Stimulated activated naive CD4-positive, alpha-beta T cell (primary cell): ENCODE data around the gene ASB6.
A peak's percentile ranks its signal among the peaks of the same experiment; 100 is the strongest.

Source experiments
- DNase-seq, 6 experiments: peaks; one replicate each; lab custom pipeline; 2025; lab: John Stamatoyannopoulos, UW

ASB6 gene

DNA sequence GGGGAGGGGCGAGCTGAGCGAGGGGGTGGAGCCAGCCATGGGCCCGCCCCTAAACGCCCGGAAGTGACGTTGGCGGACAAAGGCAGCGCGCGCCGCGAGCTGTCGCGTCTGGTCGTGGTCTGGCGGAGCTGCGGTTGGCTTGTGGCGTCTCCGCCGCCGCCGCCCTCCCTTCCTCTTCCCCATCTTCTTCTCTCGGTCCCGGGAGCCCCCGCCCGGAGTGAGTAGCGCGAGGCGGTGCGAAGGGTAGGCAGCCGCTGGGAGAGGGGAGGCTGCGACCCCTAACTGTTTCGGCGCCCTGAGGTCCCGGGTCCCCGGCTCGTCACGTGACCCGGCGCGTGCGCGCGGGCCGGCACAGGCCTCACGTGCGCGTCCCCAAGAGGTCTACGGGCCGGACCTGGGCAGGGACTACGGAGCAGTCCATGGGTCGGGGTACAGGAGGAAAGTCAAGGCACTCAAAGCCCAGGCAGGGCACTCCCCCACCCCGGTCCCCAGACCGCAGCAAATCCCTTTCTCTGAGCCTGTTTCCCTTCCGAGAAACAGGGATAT is 15.8 kb downstream of the ASB6 start, which contains the start of gene NTMT1:
TSS of gene NTMT1 (plus strand) at position 85 of the 546 bp plus-strand sequence. CDS start 6,541 bp downstream, outside the sequence.
- DNase-seq: peak; percentile 84 to 96 (median 89)

DNA sequence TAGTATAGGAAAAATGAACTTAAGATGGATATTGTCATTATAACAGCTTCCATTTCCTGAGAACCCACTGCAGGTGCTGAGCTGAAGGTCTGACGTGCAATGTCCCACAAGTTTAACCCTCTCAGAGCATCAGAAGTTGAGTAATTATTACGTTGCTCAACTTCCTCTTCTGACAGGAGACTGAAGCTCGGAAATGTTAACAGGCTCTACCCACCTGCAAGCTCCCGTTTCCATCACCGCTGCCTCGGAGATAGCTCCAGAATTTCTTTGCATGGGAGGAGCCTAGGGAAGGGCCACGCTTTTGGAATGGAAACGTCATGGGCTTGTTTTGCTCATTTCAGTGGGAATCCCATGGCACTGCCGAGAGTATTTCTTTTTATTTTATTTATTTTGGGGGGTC is 17.0 kb downstream of the ASB6 start:
- DNase-seq: peak in 4 of 6 experiments; percentile 20 to 54 (median 46)

DNA sequence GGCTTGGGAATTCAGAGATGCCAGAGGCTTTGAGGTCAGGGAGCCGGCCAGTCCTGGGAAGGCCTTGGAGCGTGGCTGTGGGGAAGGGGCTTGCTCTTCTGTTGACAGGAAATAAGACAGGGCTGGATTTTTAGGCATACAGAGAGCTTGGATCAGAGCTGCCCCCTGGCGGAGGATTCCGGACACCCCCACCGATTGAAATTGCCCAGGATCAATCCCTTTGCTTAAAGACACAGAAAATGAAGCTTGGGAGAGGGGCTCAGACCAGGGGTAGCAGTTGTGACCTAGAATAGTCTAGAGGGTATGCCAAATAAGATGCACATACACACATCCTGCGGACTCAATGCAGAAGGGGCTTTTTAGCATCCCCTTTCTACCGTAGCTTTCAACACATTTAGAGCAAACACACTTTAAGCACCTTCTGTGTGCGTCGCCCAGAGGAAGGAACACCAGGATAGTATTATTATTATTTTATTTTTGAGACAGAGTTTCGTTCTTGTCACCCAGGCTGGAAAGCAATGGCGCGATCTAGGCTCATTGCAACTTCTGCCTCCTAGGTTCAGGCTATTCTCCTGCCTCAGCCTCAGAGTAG is 17.7 kb downstream of the ASB6 start:
- DNase-seq: peak; percentile 31 to 70 (median 58)

GRCh38 chr9:129623331-129623730 is 18.6 kb downstream of the ASB6 start:
- no peak for DNase-seq

GRCh38 chr9:129620669-129621295 is 21.2 kb downstream of the ASB6 start, which contains the start of gene C9orf50:
Gene C9orf50 (minus strand): TSS chr9:129621101. CDS start chr9:129620574, 527 bp downstream.
- DNase-seq: no peak

GRCh38 chr9:129619787-129620668 is 21.9 kb downstream of the ASB6 start:
- no peak for DNase-seq

DNA sequence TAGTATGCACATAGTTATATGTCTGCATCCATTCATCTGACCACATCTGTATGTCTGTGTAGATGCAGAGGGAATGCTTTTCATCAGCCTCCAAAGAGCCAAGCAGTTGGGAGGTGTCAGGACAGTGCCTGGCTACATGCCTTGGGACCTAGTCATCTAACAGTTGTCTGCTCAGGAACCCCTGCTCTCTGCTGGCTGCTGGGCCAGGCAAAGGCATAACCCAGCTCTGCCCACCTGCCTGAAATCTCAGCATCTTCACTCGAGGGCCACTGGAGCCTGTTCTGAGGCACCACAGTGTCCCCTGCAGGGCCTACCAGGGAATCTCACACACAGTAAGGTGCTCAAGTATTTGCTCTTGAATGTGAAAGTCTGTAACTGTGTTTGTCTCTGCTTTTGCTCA is 24.8 kb downstream of the ASB6 start:
- no peak for DNase-seq

- DNase-seq: no peak
Observed at GRCh38 chr9:129615407-129616285, 26.3 kb downstream of the ASB6 start.

- no peak for DNase-seq
Observed at GRCh38 chr9:129614932-129615331, 27.0 kb downstream of the ASB6 start.

DNA sequence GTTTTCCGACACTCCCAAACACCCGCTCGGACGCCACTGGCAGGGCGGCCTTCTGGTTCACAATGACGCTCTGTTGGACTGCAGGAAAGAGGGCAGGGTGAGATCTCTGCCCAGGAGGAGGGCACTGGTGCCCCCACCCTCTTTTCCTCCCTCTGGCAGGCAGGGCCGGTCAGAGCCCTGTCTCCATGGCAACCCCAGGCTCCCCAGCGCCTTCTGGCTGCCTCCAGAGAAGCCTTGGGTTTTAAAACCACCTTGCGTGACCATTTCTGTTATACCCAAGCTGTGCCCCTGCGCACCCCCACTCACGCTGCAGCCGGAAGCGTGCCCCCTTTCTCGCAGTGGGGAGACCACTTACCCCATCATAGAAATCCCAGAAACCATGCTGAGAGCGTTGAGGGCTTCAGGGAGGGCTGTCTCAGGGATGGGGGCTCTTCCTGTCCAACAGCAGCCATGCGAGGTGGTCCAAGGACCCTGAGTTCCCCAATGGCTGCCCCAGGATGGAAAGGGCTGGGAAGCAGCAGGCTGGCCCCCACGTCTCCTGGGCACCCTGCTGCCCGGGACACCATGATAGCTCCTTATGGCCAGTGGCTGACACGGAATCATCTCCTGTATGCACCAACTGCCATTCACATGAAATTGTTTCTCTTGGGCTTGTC is 28.3 kb downstream of the ASB6 start:
- DNase-seq: no peak

DNA sequence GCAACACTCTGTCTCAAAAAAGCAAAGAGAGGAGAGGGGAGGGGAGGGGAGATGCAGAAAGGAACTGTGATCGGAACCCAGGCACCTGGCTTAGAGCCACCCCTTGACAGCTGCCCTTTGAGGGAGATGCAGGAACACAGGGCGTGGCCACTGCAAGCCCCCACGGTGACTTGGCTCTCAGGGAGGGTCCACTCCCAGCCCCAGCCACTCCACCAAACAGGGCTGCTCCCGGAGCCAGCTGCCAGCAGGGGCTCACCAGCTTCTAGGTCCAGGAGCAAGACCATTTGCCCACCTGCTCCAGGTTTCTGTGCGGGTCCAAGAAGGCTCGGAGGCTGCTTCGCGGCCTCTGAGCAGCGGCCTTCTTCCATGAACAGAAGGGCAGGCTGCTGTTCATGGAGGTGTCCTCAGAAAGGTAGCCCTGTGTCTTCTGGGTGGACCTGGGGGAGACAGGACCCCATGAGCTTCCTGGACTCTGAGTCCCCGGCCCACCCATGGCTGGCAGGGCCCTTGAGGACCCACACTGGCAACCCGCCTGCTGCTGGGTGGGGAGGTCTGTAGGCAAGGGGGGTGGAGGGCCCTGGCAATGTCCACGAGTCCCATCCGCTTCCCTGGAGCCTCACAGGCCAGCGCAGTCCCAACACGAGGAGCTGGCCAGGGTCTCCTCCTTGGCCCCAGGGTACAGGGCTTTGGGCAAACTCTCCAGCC is 29.0 kb downstream of the ASB6 start:
- DNase-seq: no peak

DNA sequence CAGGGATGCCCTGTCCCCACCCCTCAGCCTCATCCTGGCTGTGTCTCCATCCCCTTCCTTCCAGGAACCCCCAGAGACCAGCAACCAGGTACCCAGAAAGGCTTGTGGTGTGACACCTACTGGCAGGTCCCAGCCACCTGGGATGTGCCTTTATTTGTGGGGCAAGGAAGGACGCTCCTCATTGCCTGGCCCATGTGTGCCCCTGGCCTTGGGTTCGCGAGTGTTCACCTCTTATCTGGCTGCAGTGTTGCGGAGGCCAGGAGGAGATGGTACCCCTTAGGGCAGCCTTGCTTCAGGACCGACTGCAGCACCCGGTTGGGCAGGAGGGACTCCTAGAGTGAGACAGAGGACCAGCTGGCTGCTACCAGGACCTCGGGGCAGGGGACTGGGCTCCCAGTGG is 29.8 kb downstream of the ASB6 start:
- no peak for DNase-seq

DNA sequence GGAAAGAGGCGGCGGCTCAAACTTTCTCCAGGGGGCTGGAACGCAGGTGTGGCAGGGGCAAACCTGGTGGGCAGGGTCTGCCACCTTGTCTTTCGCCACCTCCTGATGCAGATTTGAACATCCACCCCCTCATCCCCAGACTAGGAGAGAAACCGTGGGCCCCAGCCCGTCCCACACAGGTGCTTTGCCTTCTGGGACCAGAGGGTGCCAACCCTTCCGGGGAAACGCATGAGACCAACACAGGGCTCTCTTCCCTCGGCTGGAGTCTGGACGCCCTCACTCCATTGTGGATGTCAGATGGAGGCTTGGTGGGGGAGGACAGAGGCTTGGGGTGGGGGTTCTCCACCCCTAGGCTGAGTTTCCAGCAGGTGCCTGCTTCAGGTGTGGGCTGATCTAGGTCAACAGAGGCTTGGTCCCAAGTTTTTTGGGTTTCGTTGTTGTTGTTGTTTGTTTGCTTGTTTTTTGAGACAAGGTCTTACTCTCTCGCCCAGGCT is 30.6 kb downstream of the ASB6 start:
- DNase-seq: no peak

DNA sequence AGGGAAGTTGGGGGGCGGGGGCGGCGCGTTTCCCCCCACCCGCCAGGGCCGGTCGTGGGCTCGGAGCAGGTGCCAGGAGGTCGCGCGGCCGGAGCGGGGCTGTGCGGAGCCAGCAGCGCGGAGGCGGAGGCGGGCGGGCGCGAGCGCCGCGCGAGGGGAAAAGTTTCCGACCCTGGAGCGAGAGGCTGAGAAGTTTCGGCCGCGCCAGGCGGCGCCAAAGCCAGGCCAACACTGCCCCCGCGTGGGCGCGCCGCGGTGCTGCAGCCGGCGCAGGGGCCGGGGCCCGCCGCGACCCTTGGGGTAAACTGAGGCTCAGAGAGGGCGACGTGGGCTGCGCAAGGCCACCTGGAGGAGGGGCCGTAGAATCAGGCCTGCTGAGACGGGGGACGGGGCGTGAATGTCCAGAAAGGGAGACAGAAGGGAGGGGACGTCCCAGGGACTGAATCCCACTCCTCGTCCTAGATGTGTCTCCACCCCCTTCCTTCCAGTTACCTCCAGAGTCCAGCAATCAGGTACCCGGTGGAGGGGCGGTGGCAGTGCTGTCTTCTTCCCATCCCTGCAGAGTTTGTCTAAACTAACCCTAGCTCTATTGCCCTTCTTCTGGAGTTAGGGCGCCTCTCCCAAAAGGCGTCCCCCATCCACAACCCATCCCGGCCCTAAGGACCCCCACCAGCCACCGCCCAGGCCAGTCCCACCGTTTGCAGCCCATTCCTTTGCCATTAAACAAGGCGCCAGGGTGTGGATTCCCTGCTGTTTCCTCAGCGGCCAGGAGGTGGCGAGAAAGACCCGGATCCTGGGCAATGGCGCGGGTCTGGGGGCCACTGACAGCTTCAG is 31.3 kb downstream of the ASB6 start:
- peak; percentile 32 to 81 (median 66) for DNase-seq

DNA sequence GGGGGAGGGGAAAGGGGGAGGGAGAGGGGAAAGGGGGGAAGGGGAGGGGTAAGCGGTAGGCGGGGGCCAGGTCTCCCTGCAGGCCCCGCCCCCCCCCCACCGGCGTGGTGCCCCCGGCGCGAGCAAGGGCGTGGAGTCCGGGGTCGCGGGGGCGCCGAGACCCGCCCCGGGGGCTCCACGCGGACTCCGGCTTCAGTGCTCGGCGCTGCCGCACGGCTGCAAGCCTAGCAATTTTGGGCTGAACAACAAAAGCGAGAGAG is 31.8 kb downstream of the ASB6 start:
- peak in 1 of 6 experiments; percentile 36 for DNase-seq

DNA sequence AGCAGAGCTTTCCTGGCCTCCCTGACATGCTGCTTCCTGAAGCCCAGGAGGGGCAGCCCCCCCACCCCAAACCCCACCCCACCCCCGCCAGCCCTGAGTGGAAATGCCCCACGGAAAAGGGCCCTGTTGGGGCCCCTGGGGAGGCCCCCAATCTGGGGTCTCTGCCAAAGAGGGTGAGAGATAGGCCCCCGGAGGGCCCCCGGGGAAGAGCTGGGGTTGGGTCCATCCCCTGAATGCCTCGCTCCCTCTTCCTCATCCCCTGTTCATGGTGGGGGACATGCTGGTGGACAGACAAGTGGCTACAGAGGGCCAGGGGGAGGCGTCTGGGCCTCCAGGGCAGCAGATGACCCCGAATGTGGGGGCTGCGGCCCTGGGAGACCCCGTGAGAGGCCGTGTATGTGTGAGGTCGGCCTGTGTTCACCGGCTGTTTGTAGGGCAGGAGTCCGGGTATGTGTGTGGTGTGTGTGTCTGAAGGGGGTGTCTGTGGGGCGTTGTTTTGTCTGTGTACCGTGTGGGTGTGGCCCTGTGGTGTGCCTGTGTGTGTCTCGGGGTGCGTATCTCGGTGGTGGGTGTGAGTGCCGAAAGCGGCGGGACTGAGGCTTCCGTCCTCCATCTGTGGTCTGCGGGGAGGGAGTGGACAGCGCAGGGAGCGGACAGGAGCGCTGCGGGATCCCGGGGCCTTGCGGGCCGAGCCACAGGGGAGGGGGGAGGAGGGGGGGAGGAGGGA is 32.3 kb downstream of the ASB6 start:
- peak; percentile 18 to 35 (median 32) for DNase-seq

GRCh38 chr9:129608561-129609481 is 33.1 kb downstream of the ASB6 start:
- no peak for DNase-seq

DNA sequence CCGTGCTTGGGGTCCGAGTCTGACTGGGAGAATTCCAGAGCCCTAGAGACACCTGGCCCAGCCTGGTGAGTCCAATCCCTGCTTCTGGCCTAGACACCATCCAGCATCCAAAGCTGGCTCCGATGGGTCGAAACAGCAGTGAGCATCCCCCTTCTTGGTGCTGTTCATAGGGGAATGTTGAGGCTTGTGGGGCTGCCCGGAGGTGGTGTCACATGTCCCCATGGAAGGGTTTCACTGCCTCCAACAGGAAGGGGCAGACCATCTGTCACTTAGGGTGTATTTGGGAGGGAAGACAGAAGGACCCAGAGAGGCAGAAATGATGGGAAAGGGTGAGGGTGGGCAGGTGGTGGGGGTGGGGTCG is 34.9 kb downstream of the ASB6 start:
- DNase-seq: no peak
